Chondrocyte (in vitro differentiated cells): Measurements from ENCODE around the gene THUMPD3. TPM values are rescaled to one million over a fixed set of nuclear protein-coding genes. Genes with fewer than 3 reads are reported as not detected.

ENCODE experiments used
- DNase-seq: peaks from one replicate; pipeline ENCODE4 v3.0.0; 2021; ENCODE audit warnings: mixed read lengths, low spot score
- H3K27ac Mint-ChIP-seq: one replicate; pipeline ENCODE4 v1.8.0; 2021; ENCODE audit warnings: mild to moderate bottlenecking, moderate library complexity, mixed read lengths; ENCODE audit not compliant: unreplicated experiment
- H3K27me3 Mint-ChIP-seq: 2 replicates; pipeline ENCODE4 v1.8.0; 2021; ENCODE audit warnings: low read depth, mixed read lengths
- H3K36me3 Mint-ChIP-seq: 2 replicates; pipeline ENCODE4 v1.8.0; 2021; ENCODE audit warnings: low read depth, mixed read lengths
- H3K4me1 Mint-ChIP-seq: 2 replicates; pipeline ENCODE4 v1.8.0; 2021; ENCODE audit warnings: low read depth, mild to moderate bottlenecking, mixed read lengths
- H3K4me3 Mint-ChIP-seq: one replicate; pipeline ENCODE4 v1.8.0; 2021; ENCODE audit warnings: mild to moderate bottlenecking, moderate library complexity, mixed read lengths; ENCODE audit not compliant: unreplicated experiment
- H3K9me3 Mint-ChIP-seq: 2 replicates; pipeline ENCODE4 v1.8.0; 2021; ENCODE audit warnings: low read depth, mixed read lengths
- CTCF ChIP-seq: fragments of 200-600 bp; sonication (generic); IDR thresholded peaks from 2 replicates; pipeline ENCODE4 v1.5.0; 2021; ENCODE audit warnings: antibody characterized with exemption, mild to moderate bottlenecking, moderate library complexity
- total RNA-seq: library from RNA; stranded (reverse); gene quantifications from 3 replicates; pipeline ENCODE4 v1.2.1, GENCODE V29; 2021

The THUMPD3 gene
- total RNA-seq, 1 donor from 2014 or later, result 41.7 TPM

- DNase-seq, result no peak
- H3K4me1 Mint-ChIP-seq, result peaks cover 20% of the 10 kb centered on the region
- no peaks in the 10 kb centered on the region for H3K27me3 Mint-ChIP-seq
- H3K9me3 Mint-ChIP-seq, result no peaks in the 10 kb centered on the region
- peaks cover 3% of the 10 kb centered on the region for H3K36me3 Mint-ChIP-seq
- H3K4me3 Mint-ChIP-seq, result peak overlapping the region; percentile 97
- TF ChIP-seq CTCF, result no peak
- H3K27ac Mint-ChIP-seq, result peak overlapping the region; percentile 100
Measured at GRCh38 chr3:9361691-9362388, 1.0 kb upstream of the THUMPD3 start.

GRCh38 chr3:9369508-9369907 lies 6.7 kb downstream of the THUMPD3 start:
- Mint-ChIP-seq H3K36me3 (peaks cover 26% of the 10 kb centered on the region), H3K27ac (no peak overlapping the region), H3K27me3 (no peaks in the 10 kb centered on the region), H3K4me1 (peaks cover 6% of the 10 kb centered on the region), H3K4me3 (no peak overlapping the region), H3K9me3 (no peaks in the 10 kb centered on the region)
- DNase-seq, result no peak
- TF ChIP-seq CTCF, result no peak

- no peak for DNase-seq
- Mint-ChIP-seq H3K9me3 (no peaks in the 10 kb centered on the region), H3K4me3 (no peak overlapping the region), H3K36me3 (peaks cover 44% of the 10 kb centered on the region), H3K27ac (no peak overlapping the region), H3K27me3 (no peaks in the 10 kb centered on the region), H3K4me1 (no peaks in the 10 kb centered on the region)
- TF ChIP-seq CTCF, result no peak
Measured at GRCh38 chr3:9373465-9373864, 10.6 kb downstream of the THUMPD3 start.

GRCh38 chr3:9377981-9378380 lies 15.1 kb downstream of the THUMPD3 start:
- Mint-ChIP-seq H3K4me3 (no peak overlapping the region), H3K9me3 (no peaks in the 10 kb centered on the region), H3K27ac (no peak overlapping the region), H3K27me3 (no peaks in the 10 kb centered on the region), H3K4me1 (no peaks in the 10 kb centered on the region), H3K36me3 (peaks cover 34% of the 10 kb centered on the region)
- DNase-seq, result no peak
- TF ChIP-seq CTCF, result no peak

- Mint-ChIP-seq H3K27me3 (no peaks in the 10 kb centered on the region), H3K36me3 (peaks cover 28% of the 10 kb centered on the region), H3K9me3 (no peaks in the 10 kb centered on the region), H3K4me3 (no peak overlapping the region), H3K27ac (no peak overlapping the region), H3K4me1 (peaks cover 5% of the 10 kb centered on the region)
- TF ChIP-seq CTCF, result no peak
- no peak for DNase-seq
Measured at GRCh38 chr3:9379327-9379726, 16.5 kb downstream of the THUMPD3 start.
